Measurements from ENCODE around the gene CHD3.

Gene CHD3

GRCh38 chr17:7897773-7898172 is 9.2 kb downstream of the CHD3 start (continued):
- TF ChIP-seq ZNF202 (tag by site-specific recombination; IDR thresholded peaks at IDR 0.05; ENCODE audit: borderline replicate concordance) (no peak), ZNF513 (tag by site-specific recombination; IDR thresholded peaks at IDR 0.05) (peak; percentile 15; the same call in 1 of the 2 replicates)

GRCh38 chr17:7903154-7904103 is 14.8 kb downstream of the CHD3 start:
- peaks cover 58 to 99% of the 10 kb centered on the region in 2 experiments for H3K36me3 ChIP-seq (ENCODE audit: control insufficient read depth in 2 of 2, insufficient read depth in 1 of 2, low read length in 2 of 2)
- CTCF ChIA-PET: interaction anchor here (0.6 to 4.0 kb wide), 5 partner anchors 10 to 154 kb away, joined by 3 to 16 read pairs (median 5); no protein-coding TSS in a partner anchor
- peak overlapping the region; percentile 60 for H3K27ac ChIP-seq (ENCODE audit: extremely low read depth, low read depth, low read length)
- no peaks in the 10 kb centered on the region for H3K9me3 ChIP-seq (ENCODE audit: control insufficient read depth, insufficient read depth, low read depth, low read length)
- peaks cover 10% of the 10 kb centered on the region; the same call in 1 of the 2 replicates for H3K4me1 ChIP-seq (ENCODE audit: control insufficient read depth, insufficient read depth, low read length)
- H3K4me3 ChIP-seq (ENCODE audit: low read depth, low read length): no peak overlapping the region
- POLR2A ChIA-PET: interaction anchor here (0.8 to 1.1 kb wide), 2 partner anchors 9 to 12 kb away, joined by 3 to 7 read pairs; partner anchors contain the start of gene RNF227
- TF ChIP-seq ZIC2 (tag by site-specific recombination; IDR thresholded peaks at IDR 0.05): peak; percentile 72
- no peak for TF ChIP-seq ZNF280D (tag by site-specific recombination; IDR thresholded peaks at IDR 0.05)
- peak; percentile 94 for TF ChIP-seq ZBTB8A (tag by site-specific recombination; IDR thresholded peaks at IDR 0.05)
- TF ChIP-seq FEZF1 (tag by site-specific recombination; IDR thresholded peaks at IDR 0.05): peak; percentile 89
- no peak for TF ChIP-seq ZNF140 (tag by site-specific recombination; IDR thresholded peaks at IDR 0.05)
- TF ChIP-seq ZNF658 (tag by site-specific recombination; IDR thresholded peaks at IDR 0.05): no peak
- no peak for TF ChIP-seq ZNF639 (tag by site-specific recombination; IDR thresholded peaks at IDR 0.05)
- no peak for TF ChIP-seq ZNF629 (tag by site-specific recombination; IDR thresholded peaks at IDR 0.05)
- peak; percentile 86 for TF ChIP-seq ZNF423 (tag by site-specific recombination; IDR thresholded peaks at IDR 0.05)
- TF ChIP-seq SP2 (tag by site-specific recombination; IDR thresholded peaks at IDR 0.05): no peak
- TF ChIP-seq ZNF561 (tag by site-specific recombination; IDR thresholded peaks at IDR 0.05; ENCODE audit: borderline replicate concordance): peak; percentile 99
- no peak for TF ChIP-seq ZXDB (tag by site-specific recombination; IDR thresholded peaks at IDR 0.05)
- peak; percentile 22; the same call in 1 of the 2 replicates for TF ChIP-seq ZSCAN30 (tag by site-specific recombination; IDR thresholded peaks at IDR 0.05)
- no peak for TF ChIP-seq ZNF768 (tag by site-specific recombination; IDR thresholded peaks at IDR 0.05)
- no peak for TF ChIP-seq GFI1B (tag by site-specific recombination; IDR thresholded peaks at IDR 0.05)
- TF ChIP-seq ZNF280C (tag by site-specific recombination; IDR thresholded peaks at IDR 0.05): no peak
- no peak for TF ChIP-seq ZNF426 (tag by site-specific recombination; IDR thresholded peaks at IDR 0.05)
- TF ChIP-seq ZBTB44 (tag by site-specific recombination; IDR thresholded peaks at IDR 0.05): no peak
- TF ChIP-seq ZSCAN16 (tag by site-specific recombination; IDR thresholded peaks at IDR 0.05): no peak
- TF ChIP-seq ZNF596 (tag by site-specific recombination; IDR thresholded peaks at IDR 0.05): peak; percentile 60
